HG02870 (cell line): Measurements from ENCODE around the gene SPAG9.

Experiments
- ATAC-seq: cut with Tn5 transposase; IDR thresholded peaks from one replicate; pipeline ENCODE4 v1.9.1; 2021; ENCODE audit warnings: mild to moderate bottlenecking, moderate library complexity; ENCODE audit not compliant: unreplicated experiment

Gene SPAG9

DNA sequence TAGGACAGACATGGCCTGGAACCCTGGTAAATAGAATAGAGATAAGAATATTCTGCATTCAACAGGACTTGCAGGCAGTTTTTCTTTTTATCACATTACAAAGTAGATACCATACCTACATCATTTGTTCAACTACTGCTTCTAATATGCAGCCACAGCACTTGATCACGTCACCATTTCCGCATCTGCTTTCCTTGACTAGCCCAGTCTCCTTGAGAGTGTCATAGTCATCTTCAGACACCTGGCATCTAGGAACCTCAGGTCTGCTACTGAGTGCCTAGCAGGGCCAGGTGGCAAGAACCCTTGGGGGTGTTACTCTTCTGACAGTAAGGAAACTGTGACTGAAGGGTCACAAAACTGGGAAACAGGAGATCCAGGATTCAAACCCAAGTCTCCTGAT lies 161.3 kb downstream of the SPAG9 start:
- no peak for ATAC-seq

GRCh38 chr17:50957600-50958575 lies 162.8 kb downstream of the SPAG9 start:
- no peak for ATAC-seq

GRCh38 chr17:50956750-50957523 lies 163.7 kb downstream of the SPAG9 start:
- no peak for ATAC-seq

DNA sequence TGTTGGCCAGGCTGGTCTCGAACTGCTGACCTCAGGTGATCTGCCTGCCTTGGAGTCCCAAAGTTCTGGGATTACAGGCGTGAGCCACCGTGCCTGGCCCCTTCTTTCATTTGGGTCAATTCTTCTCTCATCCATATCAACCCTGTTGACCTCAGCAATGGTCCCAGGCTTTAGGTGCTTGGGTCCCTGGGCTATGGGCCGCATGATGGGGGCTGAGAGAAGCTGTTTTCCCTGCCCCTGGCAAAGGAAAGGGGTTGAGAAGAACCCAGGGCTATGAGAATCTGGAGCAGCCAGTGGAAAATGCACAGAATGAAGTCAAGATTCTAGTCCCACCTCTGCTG lies 164.3 kb downstream of the SPAG9 start:
- ATAC-seq = no peak

DNA sequence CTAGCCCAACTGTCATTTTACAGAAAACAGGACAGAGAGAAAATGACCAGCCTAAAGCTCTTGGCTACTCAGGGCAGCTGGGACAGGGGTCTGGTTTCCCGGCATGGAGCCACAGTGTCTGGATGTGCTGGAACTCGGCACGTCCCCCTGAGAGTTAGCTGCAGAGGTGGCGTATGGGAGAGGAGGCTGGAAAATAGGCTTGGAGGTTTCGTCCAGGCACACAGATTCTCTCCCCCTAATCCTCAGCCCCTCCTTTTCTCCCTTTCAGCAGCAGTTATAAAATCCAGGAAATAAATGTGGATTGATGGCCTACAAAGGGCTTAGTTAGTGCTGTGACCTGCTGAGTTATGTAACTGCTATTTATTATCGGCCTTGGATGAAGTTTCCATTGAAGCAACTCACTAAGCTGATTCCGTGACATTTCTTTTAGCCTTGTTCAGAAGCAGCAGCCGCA lies 165.0 kb downstream of the SPAG9 start:
- ATAC-seq = no peak

DNA sequence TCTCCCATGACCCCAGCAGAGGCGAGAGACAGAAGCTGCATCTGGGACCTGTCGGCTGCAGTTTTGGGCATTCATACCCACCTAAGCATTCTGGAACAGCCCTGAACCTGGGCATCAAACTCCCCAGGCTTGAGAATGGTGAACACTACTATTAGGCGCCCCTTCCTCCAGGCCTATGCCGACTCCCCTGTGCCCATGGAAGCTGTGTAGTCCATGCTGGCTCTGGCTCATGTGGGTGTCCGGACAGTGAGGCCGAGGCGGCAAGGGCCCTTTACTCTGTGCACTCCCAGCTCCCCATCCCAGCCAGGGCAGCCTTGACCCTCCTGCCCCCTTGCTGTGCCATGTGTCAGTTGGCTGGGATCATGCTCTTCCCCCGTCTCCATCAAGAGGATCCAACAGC lies 165.5 kb downstream of the SPAG9 start:
- no peak for ATAC-seq

- ATAC-seq = no peak
Observed at GRCh38 chr17:50954641-50955121, 166.0 kb downstream of the SPAG9 start.

GRCh38 chr17:50953831-50954601 lies 166.7 kb downstream of the SPAG9 start:
- ATAC-seq = no peak

GRCh38 chr17:50953518-50953830 lies 167.2 kb downstream of the SPAG9 start:
- no peak for ATAC-seq

- no peak for ATAC-seq
Observed at GRCh38 chr17:50952889-50953288, 167.8 kb downstream of the SPAG9 start.

GRCh38 chr17:50952013-50952412 lies 168.7 kb downstream of the SPAG9 start:
- ATAC-seq = no peak

DNA sequence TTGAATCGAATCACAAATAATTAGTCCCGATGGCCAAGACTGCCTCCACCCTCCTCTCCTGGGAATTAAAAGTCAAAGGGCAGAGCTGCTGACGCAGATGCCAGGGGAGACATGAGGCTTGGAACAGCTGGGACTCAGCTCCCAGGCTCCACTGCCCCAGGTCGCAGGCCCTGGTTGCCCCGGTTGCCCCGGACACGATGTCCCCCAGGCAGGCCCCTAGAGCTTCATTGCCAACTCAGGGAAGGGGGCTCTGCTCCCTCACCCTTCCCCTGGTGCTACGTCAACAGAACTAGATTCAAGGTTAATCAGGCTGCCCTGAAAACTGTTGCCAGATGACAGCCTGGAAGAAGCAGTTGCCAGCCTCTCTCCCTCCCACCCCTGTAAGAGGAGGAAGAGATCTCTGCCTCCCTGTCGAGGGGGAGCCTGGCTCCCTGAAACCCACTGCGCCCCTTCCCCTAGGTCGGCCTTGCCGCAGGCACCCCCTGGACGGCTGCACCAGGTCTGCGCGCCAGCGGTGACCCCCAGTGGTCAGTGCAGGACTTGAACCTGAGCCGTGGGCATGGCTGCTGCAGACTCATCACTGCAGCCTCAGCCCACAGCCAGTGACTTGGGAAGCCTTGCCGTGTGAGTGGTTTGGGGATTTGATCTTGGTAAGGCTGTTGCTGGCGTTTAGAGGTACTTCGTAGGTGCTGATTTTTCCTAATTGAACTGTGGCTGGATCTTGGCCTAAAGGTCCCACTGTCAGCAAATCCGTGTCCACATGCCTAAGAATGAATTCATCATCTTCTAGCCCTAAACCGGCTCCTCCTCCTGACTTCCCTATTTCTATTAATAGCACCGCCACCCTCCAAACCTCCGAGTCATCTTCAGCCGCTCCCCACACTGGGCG lies 170.4 kb downstream of the SPAG9 start:
- no peak for ATAC-seq

DNA sequence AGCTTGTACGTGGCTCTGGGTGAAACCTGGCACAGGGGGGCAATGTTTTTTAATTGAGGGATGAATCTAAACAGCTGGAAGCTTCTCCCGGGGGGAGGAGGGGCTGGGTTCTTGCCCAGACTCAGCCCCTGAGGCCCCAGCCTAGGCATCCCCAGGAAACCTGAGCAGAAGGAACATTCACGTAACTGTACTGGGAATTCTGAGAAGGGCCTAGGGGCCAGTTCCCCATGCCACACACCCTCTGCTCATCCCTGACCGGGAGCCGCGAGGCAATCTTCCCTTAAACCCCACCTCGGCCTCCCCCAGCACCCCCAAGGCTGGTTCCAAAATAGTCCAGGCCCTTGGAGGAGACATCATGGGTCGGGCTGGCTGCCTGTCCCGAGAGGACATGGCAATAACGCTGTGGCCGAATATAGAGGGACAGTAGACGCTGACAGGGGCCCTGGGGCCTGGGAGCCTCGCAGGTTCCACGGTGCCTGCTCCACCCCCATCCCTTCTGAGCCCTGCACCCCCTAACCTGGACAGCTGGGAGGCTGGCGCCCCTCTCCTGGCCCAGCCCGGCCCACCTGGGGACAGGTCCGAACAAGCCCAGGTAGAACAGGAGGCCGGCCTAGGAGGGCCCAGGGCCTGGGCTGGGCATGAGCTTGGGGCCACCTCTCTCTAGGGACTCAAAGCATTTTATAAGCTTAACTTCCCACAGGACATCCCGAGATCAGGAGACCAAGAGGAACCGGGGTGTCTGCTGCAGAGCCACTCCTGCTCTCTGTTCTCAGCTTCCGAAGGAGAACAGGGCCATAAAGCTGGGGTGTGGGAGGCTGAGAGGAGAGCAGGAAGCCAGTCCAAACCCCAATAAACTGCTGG lies 171.3 kb downstream of the SPAG9 start:
- no peak for ATAC-seq

GRCh38 chr17:50948711-50949110 lies 172.0 kb downstream of the SPAG9 start:
- ATAC-seq = no peak

DNA sequence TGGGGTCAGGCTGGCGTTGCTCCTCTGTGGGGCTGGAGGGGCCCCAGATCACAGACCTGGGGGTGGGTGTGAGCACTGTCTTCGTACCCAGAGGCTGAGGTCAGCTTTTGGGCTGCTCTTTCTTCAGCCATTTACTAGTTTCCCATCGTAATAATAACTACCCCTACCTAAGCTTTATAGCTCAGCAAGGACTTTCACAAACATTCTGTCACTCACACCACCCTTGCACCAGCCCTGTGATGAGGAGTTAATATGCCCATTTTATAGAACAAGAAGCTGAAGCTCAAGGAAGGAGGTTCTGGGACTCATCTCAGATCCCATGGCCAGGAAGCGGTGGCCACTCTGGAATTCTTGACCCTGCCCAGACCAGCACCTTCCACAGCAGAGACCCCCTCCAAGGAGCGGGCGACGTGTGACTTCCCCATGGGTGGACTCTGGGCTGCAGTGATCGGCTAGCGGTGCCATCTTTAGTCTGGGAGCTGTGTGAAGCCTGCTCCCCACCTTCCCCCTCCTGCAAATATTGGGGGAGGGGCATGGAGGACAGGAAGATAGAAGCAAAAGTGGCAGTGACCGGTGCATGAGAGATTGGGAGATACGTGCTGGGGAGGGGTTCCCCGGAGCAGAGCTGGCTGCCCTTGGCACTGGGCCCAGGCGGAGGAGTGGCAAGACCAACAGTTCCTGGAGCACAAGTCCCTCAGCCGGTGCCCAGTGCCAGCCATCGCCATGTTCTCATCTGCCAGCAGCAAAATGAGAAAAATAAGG lies 172.7 kb downstream of the SPAG9 start:
- no peak for ATAC-seq

- ATAC-seq = no peak
Observed at GRCh38 chr17:50946891-50947781, 173.5 kb downstream of the SPAG9 start.

DNA sequence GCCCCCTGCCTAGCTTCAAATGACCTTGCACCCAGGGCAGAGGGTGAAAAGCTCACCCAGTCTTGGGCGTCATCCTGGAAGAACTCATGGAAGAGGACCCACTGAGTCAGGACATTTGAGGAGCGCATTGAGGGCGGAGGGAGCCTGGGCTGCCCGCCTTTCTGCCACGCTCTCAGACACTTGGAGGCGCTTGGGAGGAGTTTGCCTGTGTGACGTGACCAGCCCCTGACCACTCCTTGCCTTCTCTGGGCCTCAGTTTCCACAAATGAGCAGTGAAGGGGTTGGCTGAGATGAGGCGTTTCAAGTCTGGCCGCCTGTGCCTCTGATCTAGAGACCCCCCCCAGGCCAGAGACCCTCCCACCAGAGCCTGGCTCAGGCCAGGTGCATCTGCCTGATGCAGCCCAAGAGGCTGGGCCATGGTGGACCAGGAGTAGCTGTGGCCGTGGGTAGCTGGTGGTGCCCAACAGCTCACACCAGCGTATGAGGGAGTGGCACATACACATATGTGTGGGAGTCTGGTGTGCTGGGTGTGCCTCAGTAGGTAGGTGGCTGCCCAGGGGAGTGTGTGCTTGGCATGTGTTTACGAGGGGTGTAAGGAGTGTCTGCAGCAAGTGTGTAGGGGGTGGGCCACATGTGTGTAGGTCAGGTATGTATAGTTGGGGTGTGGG lies 174.3 kb downstream of the SPAG9 start:
- no peak for ATAC-seq
